Neuronal stem cell (in vitro differentiated cells): Measurements from ENCODE around the gene RUVBL2.

ENCODE experiments used
- DNase-seq: peaks from one replicate; pipeline ENCODE4 v3.0.0-alpha.2; 2013; ENCODE audit warnings: low spot score
- H2AFZ ChIP-seq: one replicate; pipeline ENCODE4 v1.6.1; 2013; ENCODE audit warnings: mild to moderate bottlenecking, low read length, inconsistent platforms
- H2AK5ac ChIP-seq: 2 replicates; pipeline ENCODE4 v1.6.1; 2013; ENCODE audit warnings: low read depth, mild to moderate bottlenecking, inconsistent platforms, low read length, moderate library complexity, mixed read lengths
- H2BK120ac ChIP-seq: 2 replicates; pipeline ENCODE4 v1.6.1; 2013; ENCODE audit warnings: low read depth, mild to moderate bottlenecking, inconsistent platforms, low read length, moderate library complexity, mixed read lengths
- H2BK12ac ChIP-seq: one replicate; pipeline ENCODE4 v1.6.1; 2013; ENCODE audit warnings: low read length, inconsistent platforms
- H2BK15ac ChIP-seq: 2 replicates; pipeline ENCODE4 v1.6.1; 2013; ENCODE audit warnings: mild to moderate bottlenecking, low read length, inconsistent platforms, mixed read lengths
- H2BK5ac ChIP-seq: one replicate; pipeline ENCODE4 v1.6.1; 2013; ENCODE audit warnings: inconsistent platforms, mild to moderate bottlenecking, low read length, moderate library complexity
- H3K14ac ChIP-seq: one replicate; pipeline ENCODE4 v1.6.1; 2013; ENCODE audit warnings: low read length, inconsistent platforms
- H3K18ac ChIP-seq: 2 replicates; pipeline ENCODE4 v1.6.1; 2013; ENCODE audit warnings: low read length, inconsistent platforms
- H3K23ac ChIP-seq: 2 replicates; pipeline ENCODE4 v1.6.1; 2013; ENCODE audit warnings: low read depth, mild to moderate bottlenecking, mixed read lengths, low read length, inconsistent platforms; ENCODE audit not compliant: poor library complexity
- H3K27ac ChIP-seq: replicated peaks from 3 replicates; pipeline ENCODE4 v1.5.1; 2013; ENCODE audit warnings: low read length, inconsistent platforms
- H3K27me3 ChIP-seq, 3 experiments: 2 replicates each; pipeline ENCODE4 v1.6.1; 2013; ENCODE audit warnings: low read length in 3 of 3, mild to moderate bottlenecking in 2 of 3, inconsistent platforms in 1 of 3, low read depth in 1 of 3, mixed read lengths in 1 of 3, moderate library complexity in 1 of 3; ENCODE audit not compliant: control insufficient read depth in 3 of 3, insufficient read depth in 3 of 3
- H3K36me3 ChIP-seq, 2 donors: replicated peaks in 1 of 2; 2 replicates each; pipeline ENCODE4 v1.6.1; 2013; ENCODE audit warnings: low read length in 2 of 2; ENCODE audit not compliant: control insufficient read depth in 2 of 2, insufficient read depth in 2 of 2
- H3K4ac ChIP-seq: 2 replicates; pipeline ENCODE4 v1.6.1; 2013; ENCODE audit warnings: inconsistent platforms, mild to moderate bottlenecking, low read length, moderate library complexity
- H3K4me1 ChIP-seq, 2 donors: 1 replicate in 1 of 2; 2 replicates in 1 of 2; pipeline ENCODE4 v1.6.1; 2013; ENCODE audit warnings: low read length in 2 of 2, low read depth in 1 of 2; ENCODE audit not compliant: control insufficient read depth in 2 of 2, insufficient read depth in 1 of 2
- H3K4me2 ChIP-seq: one replicate; pipeline ENCODE4 v1.6.1; 2013; ENCODE audit warnings: mild to moderate bottlenecking, low read length, inconsistent platforms; ENCODE audit not compliant: insufficient read depth, poor library complexity, severe bottlenecking
- H3K4me3 ChIP-seq, 2 donors: 2 replicates each; pipeline ENCODE4 v1.5.1; 2013; ENCODE audit warnings: low read length in 2 of 2, mild to moderate bottlenecking in 2 of 2, inconsistent platforms in 1 of 2, moderate library complexity in 1 of 2
- H3K79me1 ChIP-seq: one replicate; pipeline ENCODE4 v1.6.1; 2013; ENCODE audit warnings: low read depth, mild to moderate bottlenecking, inconsistent platforms, low read length, moderate library complexity
- H3K9ac ChIP-seq: one replicate; pipeline ENCODE4 v1.6.1; 2013; ENCODE audit warnings: mild to moderate bottlenecking, low read depth, low read length, inconsistent platforms; ENCODE audit not compliant: poor library complexity
- H3K9me3 ChIP-seq, 2 donors: replicated peaks in 1 of 2; 2 replicates each; pipeline versions ENCODE3 to v1.6.1; 2013; ENCODE audit warnings: low read length in 2 of 2, mild to moderate bottlenecking in 2 of 2, inconsistent platforms in 1 of 2, low read depth in 1 of 2, mixed read lengths in 1 of 2, moderate library complexity in 1 of 2; ENCODE audit not compliant: control insufficient read depth in 2 of 2, insufficient read depth in 1 of 2
- H4K8ac ChIP-seq: one replicate; pipeline ENCODE4 v1.6.1; 2013; ENCODE audit warnings: low read depth, mild to moderate bottlenecking, inconsistent platforms, low read length, moderate library complexity
- H4K91ac ChIP-seq: one replicate; pipeline ENCODE4 v1.6.1; 2013; ENCODE audit warnings: low read length, low read depth, mild to moderate bottlenecking, inconsistent platforms; ENCODE audit not compliant: poor library complexity
- WGBS, 2 donors: extraction: QIAGEN DNeasy Blood & Tissue Kit; methylation state at CpG; one replicate each; pipeline ENCODE4 v1.1.7; 2013; ENCODE audit warnings: missing lambda C conversion rate in 2 of 2, mixed read lengths in 1 of 2; ENCODE audit not compliant: insufficient read length in 2 of 2, insufficient replicate concordance in 1 of 2; ENCODE audit errors: extremely low coverage in 2 of 2; 5-methylcytosine and 5-hydroxymethylcytosine counted together

Gene RUVBL2

DNA sequence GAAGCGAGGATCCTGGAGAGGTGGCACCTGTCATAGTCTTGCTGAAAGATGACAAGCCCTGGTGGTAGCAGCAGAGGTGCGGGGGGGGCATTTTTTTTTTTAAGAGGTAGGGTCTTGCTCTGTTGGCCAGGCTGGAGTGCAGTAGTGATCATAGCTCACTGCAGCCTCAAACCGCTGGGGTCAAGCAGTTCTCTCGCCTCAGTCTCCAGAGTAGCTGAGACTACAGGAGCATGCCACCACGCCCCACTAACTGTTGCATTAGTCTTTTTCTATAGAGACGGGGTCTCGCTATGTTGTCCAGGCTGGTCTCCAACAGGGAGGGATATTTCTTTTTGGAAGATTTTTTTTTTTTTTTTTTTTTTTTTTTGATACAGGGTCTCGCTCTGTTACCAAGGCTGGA is 35.7 kb upstream of the RUVBL2 start:
- Histone ChIP-seq H2BK5ac (no peak overlapping the region), H3K27ac (no peak overlapping the region), H3K9me3 (no peaks in the 10 kb centered on the region), H3K4me3 (no peak overlapping the region), H3K27me3 (no peaks in the 10 kb centered on the region), H3K79me1 (peaks cover 10% of the 10 kb centered on the region), H3K14ac (no peak overlapping the region), H2BK15ac (no peak overlapping the region), H2AK5ac (no peak overlapping the region), H3K4me1 (peaks cover 8 to 15% of the 10 kb centered on the region in 2 donors), H3K18ac (no peak overlapping the region), H3K36me3 (peaks cover 8 to 45% of the 10 kb centered on the region in 2 donors), H4K91ac (no peak overlapping the region), H2BK12ac (no peak overlapping the region), H3K4ac (no peak overlapping the region), H2BK120ac (no peak overlapping the region), H2AFZ (no peak overlapping the region), H3K9ac (no peak overlapping the region), H3K4me2 (no peak overlapping the region), H4K8ac (no peak overlapping the region), H3K23ac (no peak overlapping the region)
- no CpG with 5 or more reads among the region's 8 CpGs for WGBS, 2 donors
- DNase-seq = no peak

DNA sequence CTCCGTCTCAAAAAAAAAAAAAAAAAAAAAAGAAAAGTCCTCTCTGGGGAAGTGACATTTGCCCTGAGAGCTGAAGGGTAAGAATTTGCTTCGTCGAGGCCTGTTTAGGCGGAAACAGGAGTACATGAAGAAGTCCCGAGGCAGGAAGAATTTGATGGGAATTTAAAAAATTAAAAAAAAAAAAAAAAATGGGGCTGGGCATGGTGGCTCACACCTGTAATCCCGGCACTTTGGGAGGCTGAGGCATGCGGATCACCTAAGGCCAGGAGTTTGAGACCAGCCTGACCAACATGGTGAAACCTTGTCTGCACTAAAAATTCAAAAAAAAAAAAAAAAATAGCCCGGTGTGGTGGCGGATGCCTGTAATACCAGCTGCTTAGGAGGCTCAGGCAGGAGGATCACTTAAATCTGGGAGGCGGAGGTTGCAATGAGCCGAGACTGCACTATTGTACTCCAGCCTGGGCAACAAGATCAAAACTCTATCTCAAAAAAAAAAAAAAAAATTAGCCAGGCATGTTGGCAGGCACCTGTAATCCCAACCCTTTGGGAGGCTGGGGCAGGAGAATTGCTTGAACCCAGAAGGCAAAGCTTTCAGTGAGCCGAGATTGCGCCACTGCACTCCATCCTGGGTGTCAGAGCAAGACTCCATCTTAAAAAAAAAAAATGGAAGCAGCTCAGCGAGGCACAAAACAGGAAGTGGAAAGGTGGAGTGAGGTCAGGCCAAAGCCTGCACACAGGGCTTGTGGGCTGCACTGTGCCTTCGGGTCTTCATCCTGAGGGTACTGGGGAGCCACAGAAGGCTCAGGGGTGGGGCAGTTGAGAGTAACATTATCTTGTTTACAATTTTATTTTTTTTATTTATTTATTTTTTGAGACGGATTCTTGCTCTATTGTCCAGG is 34.1 kb upstream of the RUVBL2 start:
- peaks cover 10% of the 10 kb centered on the region for H3K79me1 ChIP-seq
- no peak overlapping the region for H3K4me3 ChIP-seq
- no peaks in the 10 kb centered on the region for H3K27me3 ChIP-seq
- no peak overlapping the region for H3K9ac ChIP-seq
- H3K18ac ChIP-seq = no peak overlapping the region
- WGBS, 2 donors = no CpG with 5 or more reads among the region's 16 CpGs
- H3K9me3 ChIP-seq = no peaks in the 10 kb centered on the region
- H2AFZ ChIP-seq = no peak overlapping the region
- H3K23ac ChIP-seq = no peak overlapping the region
- no peak overlapping the region for H2BK5ac ChIP-seq
- H3K14ac ChIP-seq = no peak overlapping the region
- H2BK15ac ChIP-seq = no peak overlapping the region
- no peak overlapping the region for H3K4ac ChIP-seq
- no peak for DNase-seq
- H2BK12ac ChIP-seq = no peak overlapping the region
- no peak overlapping the region for H2BK120ac ChIP-seq
- peaks cover 22 to 28% of the 10 kb centered on the region in 2 donors for H3K4me1 ChIP-seq
- no peak overlapping the region for H4K91ac ChIP-seq
- H3K36me3 ChIP-seq = peaks cover 8 to 45% of the 10 kb centered on the region in 2 donors
- no peak overlapping the region for H3K27ac ChIP-seq
- H4K8ac ChIP-seq = no peak overlapping the region
- H2AK5ac ChIP-seq = no peak overlapping the region
- H3K4me2 ChIP-seq = no peak overlapping the region

DNA sequence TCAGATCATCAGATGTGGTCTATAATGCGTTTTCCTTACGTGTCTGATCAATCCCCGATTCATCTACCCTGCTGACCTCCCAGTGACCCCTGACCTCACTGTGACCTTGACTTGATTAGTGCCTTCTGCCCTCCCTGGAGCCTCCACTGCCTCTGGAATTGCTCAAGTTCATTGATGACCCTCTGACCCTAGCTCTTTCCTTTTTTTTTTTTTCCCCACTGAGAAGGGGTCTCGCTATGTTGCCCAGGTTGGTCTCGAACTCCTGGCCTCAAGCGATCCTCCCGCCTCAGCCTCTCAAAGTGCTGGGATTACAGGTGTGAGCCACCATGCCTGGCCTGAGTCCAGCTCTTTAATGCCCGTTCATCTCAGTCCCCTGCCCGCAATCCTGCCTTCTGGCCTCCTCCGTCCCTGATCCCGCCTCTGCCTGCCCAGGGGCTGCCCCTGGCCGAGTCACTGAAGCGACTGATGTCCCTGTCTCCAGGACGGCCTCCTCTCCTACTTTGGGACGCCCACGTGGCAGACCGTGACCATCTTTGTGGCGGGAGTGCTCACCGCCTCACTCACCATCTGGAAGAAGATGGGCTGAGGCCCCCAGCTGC is 32.5 kb upstream of the RUVBL2 start:
- Histone ChIP-seq H3K4ac (no peak overlapping the region), H2BK12ac (peak overlapping the region; percentile 16), H3K27me3 (no peaks in the 10 kb centered on the region), H3K9me3 (peaks cover 0 to under 1% of the 10 kb centered on the region in 2 donors), H2BK120ac (peak overlapping the region; percentile 81), H3K4me2 (no peak overlapping the region), H2AFZ (no peak overlapping the region), H2BK5ac (peak overlapping the region; percentile 70), H3K4me1 (peaks cover 14 to 23% of the 10 kb centered on the region in 2 donors), H2AK5ac (no peak overlapping the region), H3K23ac (peak overlapping the region; percentile 22), H3K27ac (no peak overlapping the region), H2BK15ac (no peak overlapping the region), H3K9ac (peak overlapping the region; percentile 63), H4K8ac (no peak overlapping the region), H4K91ac (no peak overlapping the region), H3K4me3 (no peak overlapping the region), H3K14ac (no peak overlapping the region), H3K79me1 (peaks cover 7% of the 10 kb centered on the region), H3K36me3 (peaks cover 8 to 41% of the 10 kb centered on the region in 2 donors), H3K18ac (no peak overlapping the region)
- no CpG with 5 or more reads among the region's 19 CpGs for WGBS, 2 donors
- no peak for DNase-seq

DNA sequence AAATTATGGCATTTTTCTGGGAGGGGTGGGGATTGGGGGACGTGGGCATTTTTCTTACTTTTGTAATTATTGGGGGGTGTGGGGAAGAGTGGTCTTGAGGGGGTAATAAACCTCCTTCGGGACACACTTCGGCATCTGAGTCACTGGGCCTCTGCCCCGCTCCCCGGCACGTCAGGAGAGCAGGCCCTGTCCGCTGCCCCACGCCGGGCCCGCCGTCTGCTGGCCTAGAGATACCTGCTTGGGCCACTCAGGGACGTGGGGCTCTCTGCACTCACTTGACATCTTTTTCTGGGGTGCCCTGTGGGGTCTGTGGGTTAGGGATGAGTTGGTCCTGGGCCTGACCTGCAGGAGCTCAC is 32.0 kb upstream of the RUVBL2 start:
- Histone ChIP-seq H3K14ac (no peak overlapping the region), H2BK120ac (peak overlapping the region; percentile 81), H2BK12ac (no peak overlapping the region), H3K4ac (no peak overlapping the region), H3K4me2 (no peak overlapping the region), H2AK5ac (peak overlapping the region; percentile 14), H2BK15ac (peak overlapping the region; percentile 79), H2BK5ac (peak overlapping the region; percentile 70), H3K18ac (peak overlapping the region; percentile 54), H2AFZ (no peak overlapping the region), H4K8ac (no peak overlapping the region), H3K36me3 (peaks cover 9 to 42% of the 10 kb centered on the region in 2 donors), H3K9me3 (peaks cover 0 to 5% of the 10 kb centered on the region in 2 donors), H3K4me1 (peaks cover 17 to 23% of the 10 kb centered on the region in 2 donors), H3K9ac (no peak overlapping the region), H3K23ac (peak overlapping the region; percentile 78), H4K91ac (no peak overlapping the region), H3K4me3 (no peak overlapping the region), H3K27me3 (no peaks in the 10 kb centered on the region), H3K27ac (peak overlapping the region; percentile 52), H3K79me1 (peaks cover 5% of the 10 kb centered on the region)
- WGBS, 2 donors = no CpG with 5 or more reads among the region's 12 CpGs
- no peak for DNase-seq
